NOMO-1 (cell line): ENCODE results near the gene SEMA4D.

Source experiments
- DNase-seq, 2 experiments: peaks; one replicate each; lab custom pipeline; 2025; ENCODE audit not compliant: unreplicated experiment in 2 of 2; lab: John Stamatoyannopoulos, UW

The SEMA4D gene

DNA sequence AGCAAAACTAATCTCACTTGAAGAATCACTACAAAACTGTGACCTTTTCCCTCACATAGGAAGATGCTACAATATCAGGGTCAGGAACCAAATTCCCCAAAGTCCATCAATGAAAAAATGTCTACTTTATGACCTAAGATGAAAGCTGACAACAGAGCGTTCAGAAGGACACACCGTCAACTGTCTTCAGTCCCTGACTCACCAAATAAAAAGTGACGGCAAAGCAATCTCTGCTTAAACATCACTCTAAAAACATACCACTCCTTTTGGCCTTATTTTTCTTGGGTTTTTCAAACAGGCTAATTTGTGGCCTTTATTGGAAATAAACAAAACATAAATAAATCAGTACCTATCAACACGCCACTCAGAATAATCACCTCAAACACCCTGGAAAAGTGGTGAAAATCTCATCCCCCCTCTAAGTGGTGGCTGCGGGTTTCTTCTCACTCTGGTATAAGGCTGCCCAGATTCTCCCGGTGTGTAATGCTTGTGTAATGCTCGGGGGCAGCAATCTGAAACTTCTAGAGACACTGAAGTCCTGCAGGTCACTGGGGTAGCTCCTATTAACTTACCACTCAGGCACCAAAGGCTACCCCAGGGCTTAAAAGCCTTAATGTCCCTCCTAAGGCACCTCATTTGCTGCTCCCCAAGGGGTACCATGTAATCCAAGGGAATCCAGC, 29.5 kb downstream of the SEMA4D start:
- DNase-seq: no peak

GRCh38 chr9:89467278-89467625, 30.7 kb downstream of the SEMA4D start:
- no peak for DNase-seq

DNA sequence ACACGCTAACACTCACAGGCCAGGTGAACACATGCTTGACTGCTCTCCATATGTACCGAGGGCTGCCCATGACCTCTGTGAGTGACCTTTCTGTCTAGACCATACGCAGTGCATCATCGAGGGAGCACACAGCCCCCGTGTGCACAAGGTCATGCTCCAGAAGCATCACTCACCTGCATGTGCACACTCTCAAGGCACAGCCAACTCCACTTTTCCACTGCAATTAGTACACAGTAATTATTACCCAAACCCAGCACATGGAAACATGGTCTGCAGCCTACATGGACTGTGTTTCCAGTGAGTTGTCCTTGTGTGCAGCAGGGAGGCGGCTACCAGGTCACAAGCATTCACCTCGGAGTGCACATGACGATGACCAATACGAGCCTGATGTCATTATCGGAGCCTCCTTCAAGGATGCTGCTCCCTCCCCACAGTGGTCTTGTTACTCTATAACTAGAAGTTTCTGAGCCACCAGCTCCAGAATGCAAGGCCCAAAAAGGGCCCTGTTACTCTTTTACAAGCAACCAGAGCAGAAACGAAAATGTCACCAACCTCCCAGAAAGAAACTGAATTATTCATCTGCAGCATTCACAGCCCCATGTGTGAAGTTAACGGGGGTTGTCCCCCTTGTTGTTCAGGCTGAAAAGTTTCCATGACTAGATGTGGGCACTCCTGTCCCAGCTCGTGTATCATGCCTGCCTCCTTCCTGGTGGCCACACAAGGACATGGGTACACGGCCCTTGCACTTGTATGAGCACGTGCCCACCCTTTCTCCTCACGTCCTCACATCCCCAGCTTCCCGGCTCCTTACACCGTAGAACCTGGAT, 31.2 kb downstream of the SEMA4D start:
- no peak for DNase-seq

DNA sequence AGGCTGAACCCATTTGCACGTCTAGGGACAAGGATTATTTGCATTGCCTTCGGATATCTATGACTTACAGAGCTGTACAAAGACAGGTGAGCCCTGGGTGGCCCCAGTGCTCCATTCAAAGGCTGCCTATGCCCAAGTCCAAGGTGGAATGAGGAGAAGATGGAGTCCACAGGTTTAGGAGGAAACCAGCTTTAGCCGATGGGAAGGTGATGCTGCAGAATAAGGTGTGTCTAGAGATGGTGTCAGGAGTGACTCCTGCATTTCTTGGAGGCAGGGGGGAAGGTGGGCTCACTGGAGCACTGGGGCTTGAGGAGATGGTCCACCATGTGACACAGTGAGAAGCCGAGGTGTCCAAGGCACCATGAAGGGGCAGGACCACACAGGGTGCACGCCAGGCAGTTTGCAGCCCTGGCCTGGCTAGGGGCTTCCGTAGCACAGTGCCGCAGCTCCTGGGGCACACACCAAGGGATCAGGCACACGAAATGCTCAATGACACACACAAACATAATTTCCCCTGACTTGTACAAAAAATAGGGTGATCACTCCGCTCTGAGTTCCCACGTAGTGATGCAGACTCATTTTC, 32.1 kb downstream of the SEMA4D start:
- no peak for DNase-seq

GRCh38 chr9:89465001-89465451, 32.9 kb downstream of the SEMA4D start:
- DNase-seq: no peak

GRCh38 chr9:89464300-89464901, 33.5 kb downstream of the SEMA4D start:
- peak in 1 of 2 experiments; percentile 19 for DNase-seq

- DNase-seq: no peak
Measured at GRCh38 chr9:89462817-89463683, 34.9 kb downstream of the SEMA4D start.

DNA sequence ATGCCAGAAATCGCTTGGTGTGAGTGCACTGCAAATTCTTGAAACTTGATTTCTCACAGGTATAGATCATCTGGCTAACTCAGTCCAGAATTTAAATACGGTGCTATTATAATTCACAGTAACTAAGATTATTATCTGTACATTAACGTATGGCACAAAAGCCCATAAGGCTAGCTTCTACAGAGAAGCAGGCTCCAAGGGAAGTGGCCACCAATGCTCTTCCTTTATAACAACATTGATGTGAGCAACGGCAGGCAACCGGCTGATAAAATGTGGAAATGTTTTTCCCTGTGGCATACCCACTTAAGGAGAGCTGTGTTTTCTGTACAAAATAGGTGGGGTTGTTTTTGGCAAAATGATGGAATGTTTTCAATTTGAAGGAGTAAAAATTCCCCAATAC, 35.7 kb downstream of the SEMA4D start:
- DNase-seq: no peak

DNA sequence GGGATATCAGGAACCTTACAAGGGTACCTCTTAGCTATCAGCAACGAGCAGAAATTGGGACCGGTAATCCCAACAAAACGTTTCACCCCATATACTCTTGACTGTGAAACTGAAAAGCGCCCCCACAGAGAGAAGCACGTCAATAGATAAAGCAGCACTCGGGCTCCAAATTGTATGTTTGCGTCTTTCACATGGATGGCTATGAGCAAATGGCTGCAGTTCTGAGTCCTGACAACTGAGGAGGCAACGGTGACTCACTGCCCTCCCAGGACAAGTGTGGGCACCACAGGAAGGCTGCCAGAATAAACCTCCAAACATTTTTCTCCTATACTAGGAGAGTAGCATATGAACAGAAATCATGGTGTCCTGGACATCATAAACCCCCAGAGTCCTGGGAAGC, 36.6 kb downstream of the SEMA4D start:
- no peak for DNase-seq

DNA sequence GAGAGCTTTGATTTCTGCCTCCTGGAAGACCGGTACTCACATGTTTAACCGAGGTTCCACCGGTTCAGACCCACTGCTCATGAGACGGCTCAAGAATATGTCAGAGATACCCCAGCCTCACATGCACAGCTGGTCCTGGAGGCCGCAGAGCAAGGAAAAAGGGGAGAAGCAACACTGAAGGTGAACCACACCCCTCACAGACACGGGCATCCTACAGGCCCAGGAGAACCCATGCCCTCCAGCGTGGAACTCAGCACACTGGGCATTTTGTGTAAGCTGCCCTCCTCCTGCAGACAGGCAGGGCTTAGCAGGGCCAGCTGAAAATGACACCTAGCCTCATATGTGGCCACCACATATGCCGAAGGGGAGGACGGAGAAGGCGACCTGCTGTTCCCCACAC, 37.4 kb downstream of the SEMA4D start:
- DNase-seq: no peak

GRCh38 chr9:89458768-89459496, 39.0 kb downstream of the SEMA4D start:
- no peak for DNase-seq

DNA sequence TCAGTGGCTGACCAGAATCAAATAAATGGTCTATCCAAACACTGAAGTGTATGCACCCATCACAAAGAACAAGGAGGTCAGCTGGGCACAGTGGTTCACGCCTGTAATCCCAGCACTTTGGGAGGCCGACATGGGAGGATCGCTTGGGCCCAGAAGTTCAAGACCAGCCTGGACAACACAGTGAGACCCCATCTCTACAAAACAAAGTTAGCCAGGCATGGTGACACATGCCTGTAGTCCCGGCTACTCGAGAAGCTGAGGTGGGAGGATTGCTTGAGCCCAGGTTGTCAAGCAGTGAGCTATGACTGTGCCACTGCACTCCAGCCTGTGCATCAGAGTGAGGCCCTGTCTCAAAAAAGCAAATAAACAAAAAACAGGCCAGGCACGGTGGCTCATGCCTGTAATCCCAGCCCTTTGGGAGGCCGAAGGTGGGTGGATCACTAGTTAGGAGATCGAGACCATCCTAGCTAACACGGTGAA, 40.5 kb downstream of the SEMA4D start:
- DNase-seq: no peak

DNA sequence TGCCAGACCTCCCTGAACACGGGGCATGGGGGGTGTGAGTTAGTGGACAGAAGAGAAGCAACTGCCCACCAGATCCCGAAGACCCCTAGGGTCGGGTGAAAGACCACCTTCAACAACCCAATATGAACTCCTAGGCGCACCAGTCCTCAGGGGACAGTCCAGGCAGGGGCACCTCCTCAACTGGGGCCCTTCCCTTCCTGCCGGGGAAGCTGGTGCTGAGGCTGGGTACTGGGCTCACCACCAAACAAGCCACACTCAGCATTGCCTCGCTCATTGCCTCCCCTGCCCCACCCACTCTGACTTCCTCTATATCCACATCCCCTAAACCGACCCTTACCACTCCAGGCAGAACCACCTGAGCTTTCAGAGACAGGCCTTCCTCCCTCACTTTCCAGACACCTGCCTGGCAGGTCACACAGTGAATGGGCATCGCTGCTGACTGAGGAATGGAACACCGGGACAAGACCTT, 42.5 kb downstream of the SEMA4D start:
- no peak for DNase-seq

DNA sequence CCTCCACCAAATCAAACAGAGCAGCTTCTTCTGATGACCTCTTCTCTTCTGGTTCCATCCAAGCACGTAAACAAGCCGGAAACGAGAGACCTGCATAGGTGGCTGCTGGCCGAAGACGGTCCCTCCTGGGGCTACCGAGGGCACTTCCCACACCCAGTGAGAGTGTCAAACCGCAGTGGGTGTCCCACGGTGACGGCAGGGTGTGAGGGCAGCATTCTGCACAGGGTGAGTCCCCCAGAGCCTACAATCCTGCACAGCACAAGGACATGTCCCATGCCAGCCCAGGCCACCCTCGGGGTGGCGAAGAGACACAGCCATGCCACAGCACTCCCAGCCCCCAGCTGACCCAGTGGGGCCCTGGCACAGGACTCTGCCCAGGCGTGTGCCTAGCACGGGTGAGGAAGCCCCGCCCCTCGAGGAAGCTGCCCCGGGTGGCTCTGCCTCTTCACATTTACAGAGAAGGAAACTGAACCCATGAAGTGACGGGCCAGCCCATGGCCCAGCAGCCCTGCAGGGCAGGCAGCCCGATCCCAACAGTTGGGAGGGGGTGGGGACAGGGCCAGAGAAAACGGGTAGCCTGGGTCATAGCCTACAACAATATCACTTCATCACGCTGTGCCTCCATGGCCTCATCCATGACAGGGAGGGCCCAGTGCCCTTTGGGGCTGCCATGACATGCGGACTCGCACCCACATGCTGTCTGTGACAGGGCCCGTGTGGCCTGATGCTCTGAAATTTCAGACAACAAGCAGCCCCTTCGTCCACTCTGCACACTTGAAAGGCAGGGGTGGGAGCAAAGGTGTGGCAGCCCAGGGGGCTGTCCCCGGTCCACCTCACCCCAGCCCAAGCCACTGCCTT, 43.2 kb downstream of the SEMA4D start:
- no peak for DNase-seq

- DNase-seq: no peak
Measured at GRCh38 chr9:89453452-89453851, 44.5 kb downstream of the SEMA4D start.

DNA sequence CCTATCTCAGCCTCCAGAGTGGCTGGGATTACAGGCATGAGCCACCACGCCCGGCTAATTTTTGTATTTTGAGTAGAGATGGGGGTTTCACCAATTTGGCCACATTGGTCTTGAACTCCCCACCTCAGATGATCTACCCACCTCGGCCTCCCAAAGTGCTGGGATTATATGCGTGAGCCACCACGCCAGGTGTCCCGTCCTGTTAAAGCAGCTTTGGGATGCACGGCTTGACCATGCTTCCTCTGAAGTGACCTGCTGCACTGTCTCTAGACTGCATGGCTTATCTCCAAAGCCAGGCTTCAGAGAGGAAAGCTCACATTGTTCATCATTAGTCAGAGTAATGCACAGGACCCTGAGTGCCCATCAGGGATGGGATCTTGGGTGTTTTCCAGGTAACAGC, 45.4 kb downstream of the SEMA4D start:
- DNase-seq: no peak

GRCh38 chr9:89450213-89450612, 47.7 kb downstream of the SEMA4D start:
- DNase-seq: no peak

- DNase-seq: no peak
Measured at GRCh38 chr9:89449261-89449671, 48.6 kb downstream of the SEMA4D start.

DNA sequence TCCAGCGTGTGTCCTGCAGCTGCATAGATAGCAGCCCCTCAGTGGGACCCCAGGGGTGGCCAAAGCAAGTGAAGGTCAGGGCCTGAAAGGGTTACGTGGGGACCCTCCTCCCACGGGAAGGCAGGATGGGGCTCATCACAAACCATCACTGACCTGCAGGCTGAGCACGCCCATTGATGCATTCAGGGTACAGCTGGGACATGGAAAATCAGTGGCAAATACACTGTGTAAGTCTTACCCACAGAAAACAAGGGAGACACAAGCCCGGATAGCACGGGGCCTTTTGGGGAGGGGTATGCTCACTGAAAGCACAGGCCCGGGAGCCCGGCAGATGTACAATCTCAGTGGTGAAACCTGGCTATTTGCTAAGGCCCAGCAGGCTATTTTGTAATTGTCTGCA, 49.1 kb downstream of the SEMA4D start:
- no peak for DNase-seq
